Spinal cord (tissue), 10 donors: ENCODE results near the gene HSPB7. TPM values are rescaled to one million over a fixed set of nuclear protein-coding genes. Genes with fewer than 3 reads are reported as not detected.
"Not testable (repeated sequence)": the region's sequence is repeated elsewhere in the genome, so short reads cannot be mapped to it uniquely, and the experiment has no call there.

Source experiments
- DNase-seq, 6 donors: peaks; one replicate each; pipeline versions ENCODE4 v3.0.0 to v3.0.0-alpha.2; 2013 to 2015; ENCODE audit warnings: low spot score in 6 of 6, low read depth in 4 of 6
- H3K27ac ChIP-seq: one replicate; pipeline ENCODE4 v1.5.1; 2013; ENCODE audit warnings: low read depth, low read length, control low read depth
- H3K27me3 ChIP-seq: one replicate; pipeline ENCODE4 v1.6.1; 2013; ENCODE audit warnings: low read length; ENCODE audit not compliant: control insufficient read depth, insufficient read depth
- H3K36me3 ChIP-seq: one replicate; pipeline ENCODE4 v1.6.1; 2013; ENCODE audit warnings: low read length; ENCODE audit not compliant: control insufficient read depth, insufficient read depth
- H3K4me1 ChIP-seq: one replicate; pipeline ENCODE4 v1.6.1; 2013; ENCODE audit warnings: low read length; ENCODE audit not compliant: control insufficient read depth, insufficient read depth
- H3K4me3 ChIP-seq: one replicate; pipeline ENCODE4 v1.5.1; 2013; ENCODE audit warnings: low read depth, low read length, control low read depth
- H3K9me3 ChIP-seq: one replicate; pipeline ENCODE4 v1.6.1; 2013; ENCODE audit warnings: low read length; ENCODE audit not compliant: control insufficient read depth, insufficient read depth
- WGBS: methylation state at CpG from one replicate; pipeline ENCODE4 v1.1.5; 2013; ENCODE audit warnings: missing lambda C conversion rate; ENCODE audit not compliant: insufficient coverage; 5-methylcytosine and 5-hydroxymethylcytosine counted together
- polyA plus RNA-seq, 2 donors: library from polyadenylated mRNA; unstranded; fragments of 120-200 nt; gene quantifications; one replicate each; pipeline ENCODE4 v1.2.1, GENCODE V29; 2013; ENCODE audit not compliant: insufficient read length in 2 of 2
- total RNA-seq, 2 donors: library from RNA; depleted of rRNA in 1 of 2; stranded (reverse); fragments of 120-200 nt in 1 of 2; fragments of >200 nt in 1 of 2; gene quantifications; one replicate each; pipeline versions ENCODE4 v1.2.3 to v1.2.4, GENCODE V29; 2013 to 2014
- donor health status: healthy.

HSPB7 gene
- total and polyA plus RNA-seq, 4 donors: 1.4 to 2.7 (median 2.1) TPM

- Histone ChIP-seq H3K4me1 (peaks cover 35% of the 10 kb centered on the region), H3K27me3 (no peaks in the 10 kb centered on the region), H3K9me3 (no peaks in the 10 kb centered on the region), H3K27ac (no peak overlapping the region), H3K36me3 (no peaks in the 10 kb centered on the region), H3K4me3 (no peak overlapping the region)
- DNase-seq: no peak
- WGBS: 94% methylated on average over 8 of the region's 11 CpGs
Measured at GRCh38 chr1:16011936-16012589, 5.8 kb downstream of the HSPB7 start.

GRCh38 chr1:16010837-16011236 lies 7.0 kb downstream of the HSPB7 start:
- Histone ChIP-seq H3K27me3 (no peaks in the 10 kb centered on the region), H3K4me3 (no peak overlapping the region), H3K9me3 (no peaks in the 10 kb centered on the region), H3K27ac (no peak overlapping the region), H3K36me3 (peaks cover 2% of the 10 kb centered on the region), H3K4me1 (peaks cover 33% of the 10 kb centered on the region)
- WGBS: 90% methylated on average over 3 of the region's 3 CpGs
- no peak for DNase-seq

- Histone ChIP-seq H3K9me3 (no peaks in the 10 kb centered on the region), H3K27me3 (no peaks in the 10 kb centered on the region), H3K4me1 (peaks cover 28% of the 10 kb centered on the region), H3K27ac (no peak overlapping the region), H3K36me3 (peaks cover 2% of the 10 kb centered on the region), H3K4me3 (no peak overlapping the region)
- no peak for DNase-seq
- 90% methylated on average over 11 of the region's 11 CpGs for WGBS
Measured at GRCh38 chr1:16009678-16010077, 8.2 kb downstream of the HSPB7 start.

DNA sequence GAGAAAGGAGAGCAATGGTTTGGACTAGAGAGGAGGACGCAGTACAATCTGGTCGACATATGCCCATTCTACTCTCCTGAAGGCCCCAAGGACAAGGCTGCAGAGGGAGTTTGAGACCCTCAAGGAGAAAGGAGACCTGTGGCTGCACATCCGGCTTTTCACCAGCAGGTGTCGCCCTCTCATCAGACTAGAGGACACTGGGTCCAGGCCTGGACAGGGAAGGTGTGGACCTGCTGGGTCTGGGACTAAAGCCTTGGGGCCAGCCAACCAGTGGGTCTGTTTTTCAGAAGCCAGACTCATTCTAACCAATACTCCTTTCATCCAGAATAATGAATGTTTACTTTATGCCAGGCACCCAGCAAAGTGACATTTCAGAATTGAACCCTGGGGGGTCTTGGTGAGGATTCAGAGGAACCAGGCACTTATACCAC lies 8.8 kb downstream of the HSPB7 start:
- no peaks in the 10 kb centered on the region for H3K9me3 ChIP-seq
- no peak overlapping the region for H3K4me3 ChIP-seq
- DNase-seq: peak in 5 of 6 donors; percentile 63 to 93 (median 68)
- no peak overlapping the region for H3K27ac ChIP-seq
- H3K4me1 ChIP-seq: peaks cover 25% of the 10 kb centered on the region
- no peaks in the 10 kb centered on the region for H3K27me3 ChIP-seq
- peaks cover 2% of the 10 kb centered on the region for H3K36me3 ChIP-seq
- 0% methylated on average over 4 of the region's 4 CpGs for WGBS

DNA sequence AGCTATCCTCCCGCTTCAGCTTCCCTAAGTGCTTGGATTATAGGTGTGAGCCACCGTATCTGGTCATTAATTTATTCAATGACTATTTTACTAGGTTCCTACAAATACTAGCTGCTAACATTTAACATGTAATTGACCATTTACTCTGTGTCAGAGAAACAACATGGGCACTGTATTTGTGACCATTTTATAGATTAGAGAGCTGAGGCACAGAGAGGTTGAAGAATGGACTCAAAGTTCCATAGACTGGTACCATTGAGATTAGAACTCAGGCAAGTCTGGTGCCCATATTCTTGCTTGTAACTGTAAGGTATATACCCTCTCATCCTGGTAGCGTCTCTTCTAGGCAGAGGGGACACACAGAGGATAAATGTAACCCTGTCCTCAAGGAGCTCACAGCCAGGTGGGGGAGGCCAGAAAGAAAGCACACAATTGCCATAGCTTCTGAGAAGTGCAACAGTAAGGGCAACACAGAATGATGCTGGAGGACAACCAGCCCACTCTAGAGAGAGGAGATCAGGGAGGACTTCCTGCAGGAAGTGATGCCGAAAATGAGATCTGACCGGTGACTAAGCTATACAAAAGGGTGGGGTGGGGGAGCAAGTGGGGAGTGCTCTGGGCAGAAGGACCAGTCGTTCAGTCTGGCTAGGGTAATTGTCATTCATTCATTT lies 10.0 kb downstream of the HSPB7 start:
- H3K4me1 ChIP-seq: peaks cover 12% of the 10 kb centered on the region
- no CpG with 5 or more reads among the region's 6 CpGs for WGBS
- H3K27me3 ChIP-seq: no peaks in the 10 kb centered on the region
- no peak overlapping the region for H3K4me3 ChIP-seq
- H3K9me3 ChIP-seq: no peaks in the 10 kb centered on the region
- H3K36me3 ChIP-seq: peaks cover 2% of the 10 kb centered on the region
- DNase-seq: no peak
- no peak overlapping the region for H3K27ac ChIP-seq

DNA sequence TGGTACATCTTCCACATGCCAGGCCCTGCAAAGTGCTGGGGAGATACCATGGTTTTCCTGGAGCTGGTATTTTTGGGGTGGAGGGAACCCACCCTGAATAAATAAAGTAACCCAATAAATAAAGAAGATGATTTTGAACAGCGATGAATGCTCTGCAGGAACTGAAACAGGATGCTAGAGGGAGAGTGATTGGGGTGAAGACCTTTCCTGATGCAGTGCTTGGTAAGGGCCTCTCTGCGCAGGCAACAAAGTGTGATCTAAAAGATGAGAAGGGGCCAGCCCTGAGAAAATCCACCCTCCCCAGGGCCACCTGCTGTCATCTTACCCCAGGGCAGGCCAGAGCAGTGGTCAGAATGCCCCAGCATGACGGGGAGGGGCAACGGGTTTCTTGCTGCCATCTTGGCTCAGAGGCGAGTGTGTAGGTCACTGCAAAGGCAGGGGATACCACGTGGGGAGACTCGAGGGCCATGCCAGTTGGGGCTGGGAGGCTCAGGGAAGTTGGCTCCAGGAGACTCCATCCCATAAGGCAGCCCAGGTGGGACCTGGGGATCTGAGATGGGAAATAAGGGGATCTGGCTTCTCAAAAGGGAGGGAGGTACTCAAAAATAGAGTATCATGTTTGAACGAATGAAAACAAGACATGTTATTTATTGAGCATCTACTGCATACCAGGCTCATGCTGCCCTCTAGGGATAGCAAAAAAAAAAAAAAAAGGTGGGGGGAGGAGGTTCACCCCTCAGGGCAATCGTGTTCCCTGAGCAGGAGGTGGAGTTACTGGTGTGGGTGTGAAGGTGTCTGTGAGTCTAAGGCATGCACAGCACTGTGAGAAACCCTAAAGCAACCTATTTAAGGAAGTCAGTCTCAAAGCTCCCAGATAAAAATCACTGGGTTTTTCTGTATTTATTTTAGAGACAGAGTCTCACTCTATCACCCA lies 11.0 kb downstream of the HSPB7 start:
- no peak for DNase-seq
- WGBS: 61% methylated on average over 5 of the region's 9 CpGs
- no peak overlapping the region for H3K4me3 ChIP-seq
- peaks cover 3% of the 10 kb centered on the region for H3K4me1 ChIP-seq
- H3K9me3 ChIP-seq: no peaks in the 10 kb centered on the region
- peaks cover 2% of the 10 kb centered on the region for H3K36me3 ChIP-seq
- no peak overlapping the region for H3K27ac ChIP-seq
- H3K27me3 ChIP-seq: no peaks in the 10 kb centered on the region

DNA sequence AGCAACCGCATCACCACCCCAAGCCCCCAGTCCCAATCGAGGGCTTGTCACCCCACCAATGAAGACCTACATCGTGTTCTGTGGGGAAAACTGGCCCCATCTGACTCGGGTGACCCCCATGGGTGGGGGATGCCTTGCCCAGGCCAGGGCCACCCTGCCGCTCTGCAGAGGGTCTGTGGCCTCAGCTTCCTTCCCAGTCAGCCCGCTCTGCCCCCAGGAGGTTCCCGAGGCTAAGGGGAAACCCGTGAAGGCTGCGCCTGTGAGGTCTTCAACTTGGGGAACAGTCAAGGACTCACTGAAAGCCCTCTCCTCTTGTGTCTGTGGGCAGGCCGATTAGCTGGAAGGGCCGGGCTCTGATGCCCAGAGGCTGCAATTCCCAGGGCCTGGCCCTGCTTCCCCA lies 11.8 kb downstream of the HSPB7 start:
- Histone ChIP-seq H3K36me3 (peaks cover 2% of the 10 kb centered on the region), H3K27me3 (no peaks in the 10 kb centered on the region), H3K9me3 (no peaks in the 10 kb centered on the region), H3K4me3 (no peak overlapping the region), H3K4me1 (peaks cover 3% of the 10 kb centered on the region), H3K27ac (no peak overlapping the region)
- DNase-seq: no peak
- 75% methylated on average over 11 of the region's 11 CpGs for WGBS

- Histone ChIP-seq H3K4me3 (no peak overlapping the region), H3K4me1 (peaks cover 3% of the 10 kb centered on the region), H3K27ac (no peak overlapping the region), H3K27me3 (no peaks in the 10 kb centered on the region), H3K36me3 (peaks cover 2% of the 10 kb centered on the region), H3K9me3 (no peaks in the 10 kb centered on the region)
- 76% methylated on average over 3 of the region's 5 CpGs for WGBS
- DNase-seq: no peak
Measured at GRCh38 chr1:16005597-16005996, 12.2 kb downstream of the HSPB7 start.

DNA sequence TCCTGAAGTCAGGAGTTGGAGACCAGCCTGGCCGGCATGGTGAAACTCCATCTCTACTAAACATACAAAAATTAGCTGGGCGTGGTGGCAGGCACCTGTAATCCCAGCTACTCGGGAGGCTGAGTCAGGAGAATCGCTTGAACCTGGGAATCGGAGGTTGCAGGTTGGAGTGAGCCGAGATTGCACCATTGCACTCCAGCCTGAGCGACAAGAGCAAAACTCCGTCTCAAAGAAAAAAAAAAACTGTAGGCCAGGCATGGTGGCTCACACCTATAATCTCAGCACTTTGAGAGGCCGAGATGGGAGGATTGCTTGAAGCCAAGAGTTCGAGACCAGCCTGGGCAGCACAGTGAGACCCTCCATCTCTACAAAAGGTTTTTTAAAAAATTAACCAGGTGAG lies 16.6 kb downstream of the HSPB7 start:
- not testable (repeated sequence) for H3K27me3 ChIP-seq, H3K36me3 ChIP-seq, H3K9me3 ChIP-seq, DNase-seq, H3K4me1 ChIP-seq, H3K4me3 ChIP-seq, H3K27ac ChIP-seq
- 95% methylated on average over 8 of the region's 10 CpGs for WGBS
